ES-I3 (cell line): ENCODE measurements around the gene HCCS.

Experiments
- H3K36me3 ChIP-seq: 2 replicates; pipeline ENCODE4 v1.6.1; 2013; ENCODE audit warnings: mild to moderate bottlenecking, low read length, control low read depth, moderate library complexity; ENCODE audit not compliant: insufficient read depth
- H3K4me1 ChIP-seq: 2 replicates; pipeline ENCODE4 v1.6.1; 2013; ENCODE audit warnings: mild to moderate bottlenecking, control low read depth, low read length; ENCODE audit not compliant: insufficient read depth
- H3K9ac ChIP-seq: 2 replicates; pipeline ENCODE4 v1.6.1; 2013; ENCODE audit warnings: low read depth, mild to moderate bottlenecking, low read length, moderate library complexity
- H3K9me3 ChIP-seq: 2 replicates; pipeline ENCODE4 v1.6.1; 2013; ENCODE audit warnings: mild to moderate bottlenecking, low read length, moderate library complexity; ENCODE audit not compliant: control insufficient read depth, insufficient read depth

HCCS gene

DNA sequence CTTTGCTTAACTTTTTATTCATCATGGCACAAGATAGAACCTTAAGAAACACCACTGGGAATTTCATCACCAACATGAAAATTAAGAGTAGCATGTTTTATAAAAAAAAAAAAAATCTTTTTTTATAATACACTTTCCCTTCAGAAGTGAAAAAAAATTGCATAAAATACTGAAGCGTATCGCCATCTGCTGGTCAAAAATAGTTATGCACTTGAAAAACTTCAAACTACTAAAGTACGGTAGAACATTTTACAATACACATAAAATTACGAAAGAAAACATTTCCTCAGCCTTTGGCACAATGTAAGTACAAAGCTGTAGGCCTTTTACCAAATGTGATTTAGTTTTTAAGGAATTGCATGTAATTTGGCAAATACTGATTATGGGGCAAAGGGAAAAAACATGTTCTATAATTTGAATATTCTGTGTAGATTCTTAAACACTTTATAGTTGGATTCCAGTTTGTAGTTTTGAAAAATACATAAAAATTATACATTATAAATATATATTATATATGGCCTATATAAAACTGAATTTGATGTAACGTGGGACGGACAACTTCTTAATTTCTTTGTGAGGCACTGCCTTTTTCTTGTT, 26.5 kb downstream of the HCCS start:
- Histone ChIP-seq H3K36me3 (no peaks in the 10 kb centered on the region), H3K9ac (no peak overlapping the region), H3K4me1 (no peaks in the 10 kb centered on the region), H3K9me3 (no peaks in the 10 kb centered on the region)

DNA sequence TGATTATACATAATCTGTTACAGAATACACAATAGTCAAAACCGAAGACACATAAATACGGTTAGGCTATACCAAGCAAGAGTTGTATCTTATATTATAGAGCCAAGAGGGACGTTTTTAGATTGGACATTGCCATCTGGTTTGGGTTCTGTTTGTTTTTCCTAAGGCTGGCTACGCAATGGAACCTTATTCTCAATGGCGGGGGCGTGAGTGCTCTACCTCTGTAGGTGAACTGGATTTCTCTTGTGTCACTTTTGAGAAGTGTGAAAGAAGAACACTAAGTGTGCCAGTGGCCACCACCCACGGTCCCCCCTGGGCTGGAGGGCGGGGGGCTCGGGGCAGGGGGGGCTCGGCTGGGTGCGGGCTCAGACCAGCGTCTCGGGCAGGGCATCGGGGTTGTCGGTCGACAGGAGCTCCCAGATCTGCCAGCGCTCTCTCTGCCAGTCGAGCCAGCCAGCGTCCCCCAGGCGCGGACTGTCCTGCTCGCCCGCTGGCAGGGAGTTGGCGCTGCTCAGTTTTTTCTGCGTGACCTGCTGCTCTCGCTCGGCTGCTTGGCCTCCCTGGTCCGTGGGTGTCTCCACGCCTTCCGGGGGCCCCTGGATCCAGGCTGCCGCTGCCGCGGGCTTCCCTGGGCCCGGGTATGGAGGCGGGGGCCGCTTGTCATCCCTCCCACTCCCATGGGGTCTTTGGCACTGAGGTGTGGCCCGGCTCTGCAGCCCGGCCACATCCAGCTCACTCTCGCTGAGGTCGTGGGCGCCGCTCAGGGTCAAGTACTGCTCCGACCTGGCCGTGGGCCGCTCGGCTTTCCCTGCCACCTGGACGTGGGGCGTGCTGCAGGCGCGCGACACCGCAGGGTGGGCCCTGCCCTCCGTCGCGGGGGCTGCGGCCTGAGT, 27.6 kb downstream of the HCCS start:
- Histone ChIP-seq H3K4me1 (no peaks in the 10 kb centered on the region), H3K36me3 (no peaks in the 10 kb centered on the region), H3K9ac (no peak overlapping the region), H3K9me3 (no peaks in the 10 kb centered on the region)

DNA sequence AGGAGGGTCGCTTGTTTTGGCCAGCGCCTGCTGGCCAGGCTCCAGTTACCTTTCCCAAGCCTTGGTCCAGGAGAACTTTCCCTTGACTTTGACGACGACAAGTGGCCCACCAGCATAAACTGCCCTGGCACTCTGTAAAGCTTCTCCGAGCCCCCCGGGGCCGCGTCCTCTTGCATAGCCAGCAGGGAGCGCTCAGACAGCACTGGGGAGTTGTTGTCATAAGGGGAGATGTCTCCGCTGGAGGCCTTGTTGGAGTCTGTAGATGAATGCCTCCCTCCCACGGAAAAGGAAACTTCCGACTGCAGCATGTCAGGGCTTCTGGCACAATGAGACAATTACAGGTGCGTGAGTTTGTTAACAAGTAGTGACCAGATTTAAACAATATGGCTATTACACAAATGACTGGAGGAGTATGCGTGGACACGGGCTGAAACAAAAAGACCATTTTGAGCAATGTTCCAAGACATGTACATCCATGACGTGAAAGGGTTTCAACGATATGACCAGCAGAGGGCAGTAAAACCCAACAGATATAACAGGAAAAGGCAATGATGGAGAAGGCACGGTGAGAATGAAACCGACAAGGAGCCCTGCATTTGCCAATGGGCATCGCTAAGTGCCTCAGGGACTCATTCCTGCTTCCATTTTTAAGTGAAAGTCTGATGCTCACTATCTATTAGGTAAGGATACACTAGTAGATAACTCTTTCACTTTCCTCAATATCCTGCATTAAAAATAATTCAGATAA, 33.0 kb downstream of the HCCS start:
- no peaks in the 10 kb centered on the region for H3K4me1 ChIP-seq
- H3K36me3 ChIP-seq: no peaks in the 10 kb centered on the region
- no peak overlapping the region for H3K9ac ChIP-seq
- no peaks in the 10 kb centered on the region for H3K9me3 ChIP-seq

DNA sequence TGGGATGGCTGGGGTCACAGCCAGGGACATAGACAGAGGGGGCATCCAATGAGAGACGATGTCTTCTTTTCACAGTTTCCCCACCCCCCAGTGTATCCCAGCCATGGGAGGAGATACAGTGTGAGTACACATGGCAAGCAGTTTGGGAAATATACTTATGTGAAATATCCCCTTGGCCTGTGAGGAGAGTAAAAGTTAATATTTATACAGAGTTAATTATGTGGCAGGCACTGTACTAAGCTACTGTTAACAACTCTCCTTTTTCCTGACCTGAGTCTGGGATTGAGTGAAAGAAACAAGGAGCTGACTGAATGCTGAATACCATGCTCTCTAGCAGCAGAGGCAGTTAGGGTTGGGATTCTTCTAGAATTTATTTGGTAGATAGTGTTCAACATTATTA, 35.3 kb downstream of the HCCS start:
- Histone ChIP-seq H3K36me3 (no peaks in the 10 kb centered on the region), H3K4me1 (peaks cover 11% of the 10 kb centered on the region; the same call in 1 of the 2 replicates), H3K9me3 (no peaks in the 10 kb centered on the region), H3K9ac (no peak overlapping the region)

DNA sequence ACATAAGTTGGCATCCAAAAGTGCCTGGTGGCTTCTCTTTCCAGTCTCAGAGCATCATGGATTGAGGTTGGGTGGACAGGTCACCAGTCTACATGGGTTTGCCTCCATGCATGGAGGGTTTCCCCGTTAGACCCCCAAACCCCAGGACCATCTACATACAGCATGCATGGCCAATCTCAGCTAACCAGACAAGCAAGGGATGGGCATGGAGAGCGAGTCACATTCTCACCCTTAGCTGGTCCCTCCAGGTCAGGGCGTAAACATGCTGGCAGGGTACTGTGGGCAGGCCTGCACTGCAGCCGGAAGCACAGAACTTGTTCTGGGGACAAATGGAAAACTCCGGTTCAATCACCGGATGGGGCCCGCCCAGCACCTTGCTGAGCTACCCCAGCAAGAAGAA, 37.3 kb downstream of the HCCS start:
- Histone ChIP-seq H3K4me1 (peaks cover 19% of the 10 kb centered on the region), H3K36me3 (no peaks in the 10 kb centered on the region), H3K9ac (no peak overlapping the region), H3K9me3 (no peaks in the 10 kb centered on the region; the same call in 1 of the 2 replicates)

DNA sequence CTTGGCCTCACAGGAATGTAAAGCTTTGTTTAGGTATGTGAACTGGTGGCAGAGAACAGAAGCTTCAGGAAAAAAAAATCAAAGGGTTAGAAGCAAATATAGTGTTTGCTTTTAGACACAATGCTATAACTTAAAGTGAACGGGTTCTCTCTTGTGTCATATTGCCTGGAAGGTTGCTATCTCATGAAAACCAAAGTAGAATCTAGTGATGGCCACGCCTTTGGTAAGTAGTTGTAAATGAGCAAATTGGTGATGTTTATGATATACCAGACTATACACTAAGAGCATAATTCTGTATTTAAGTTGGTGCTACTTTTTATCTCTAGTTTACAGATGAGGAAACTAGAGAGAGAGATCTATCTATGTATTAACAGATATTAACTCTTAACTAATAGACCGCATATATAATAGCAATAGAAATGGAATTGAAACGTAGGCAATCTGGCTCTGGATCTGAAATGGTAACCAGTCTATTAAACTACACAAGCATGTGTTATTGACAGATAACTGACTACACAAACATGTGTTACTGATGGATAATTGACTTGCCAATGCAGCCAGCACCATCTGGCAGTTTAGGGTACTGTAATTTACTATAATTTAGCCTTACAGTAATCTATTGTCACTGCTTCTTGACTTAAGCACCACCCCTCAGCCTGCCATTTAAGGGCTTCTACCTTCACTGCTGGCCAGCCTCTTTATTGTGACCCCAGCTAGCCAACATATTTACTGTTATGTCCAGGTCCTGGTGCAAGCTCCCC, 40.8 kb downstream of the HCCS start:
- Histone ChIP-seq H3K9me3 (no peaks in the 10 kb centered on the region; the same call in 1 of the 2 replicates), H3K9ac (no peak overlapping the region), H3K4me1 (peaks cover 19% of the 10 kb centered on the region), H3K36me3 (no peaks in the 10 kb centered on the region)

DNA sequence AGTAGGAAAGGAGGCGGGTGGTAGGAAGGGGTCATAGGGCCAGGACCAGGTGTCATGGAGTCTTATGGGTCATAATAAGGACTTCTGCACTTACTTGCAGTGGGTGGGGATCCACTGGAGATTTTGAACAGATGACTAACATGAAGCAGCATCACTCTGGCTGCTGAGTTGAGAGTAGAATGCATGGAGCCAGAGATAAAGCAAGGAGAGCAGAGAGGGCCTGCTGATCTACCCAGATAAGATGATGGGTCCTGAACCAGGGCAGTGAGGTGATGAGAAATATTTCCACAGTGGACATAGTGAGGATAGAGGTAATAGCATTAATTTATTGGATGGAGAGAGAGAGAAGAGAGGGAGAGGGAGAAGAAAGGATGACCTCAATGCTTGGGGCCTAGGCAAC, 48.0 kb downstream of the HCCS start:
- no peaks in the 10 kb centered on the region for H3K9me3 ChIP-seq
- no peak overlapping the region for H3K9ac ChIP-seq
- H3K36me3 ChIP-seq: no peaks in the 10 kb centered on the region
- no peaks in the 10 kb centered on the region for H3K4me1 ChIP-seq

DNA sequence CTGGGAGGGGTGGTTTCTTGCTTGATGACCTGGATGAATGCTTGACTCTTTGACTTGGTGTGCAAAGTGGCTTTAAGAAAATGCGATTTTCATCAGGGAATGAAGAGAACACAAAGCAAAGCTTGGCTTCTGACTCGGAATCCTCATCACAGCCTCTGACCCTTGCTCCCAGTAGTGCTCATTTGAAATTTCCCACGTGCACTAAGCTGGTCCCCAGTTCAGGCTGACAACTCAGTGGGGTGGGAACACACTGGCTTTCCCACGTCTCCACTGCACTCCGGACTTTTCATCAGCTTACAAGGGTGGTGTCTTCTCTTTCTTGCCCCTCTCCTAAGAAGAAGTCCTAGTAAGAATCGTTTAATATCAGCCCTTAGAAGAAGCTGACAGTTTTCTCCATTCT, 53.3 kb downstream of the HCCS start:
- Histone ChIP-seq H3K36me3 (no peaks in the 10 kb centered on the region), H3K9ac (no peak overlapping the region), H3K9me3 (no peaks in the 10 kb centered on the region), H3K4me1 (peaks cover 3% of the 10 kb centered on the region; the same call in 1 of the 2 replicates)

DNA sequence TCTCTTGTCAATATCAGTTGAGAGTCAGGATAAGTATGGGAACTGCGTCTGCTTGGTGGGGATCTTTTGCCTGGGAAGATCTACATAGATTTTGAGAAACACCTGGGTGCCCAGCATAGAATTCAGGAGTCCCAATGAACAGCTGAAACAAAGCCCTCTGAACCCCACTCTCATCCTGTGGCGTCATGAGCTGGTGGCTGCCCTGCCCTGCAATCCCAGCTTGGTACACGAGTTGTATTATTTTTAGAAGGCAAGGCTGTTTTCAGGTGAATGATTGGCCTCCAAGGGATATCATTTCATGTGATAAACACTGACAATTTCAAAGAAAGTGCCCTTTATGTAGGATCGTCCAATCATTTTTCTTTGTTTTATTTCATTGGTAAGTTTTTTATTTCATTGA, 60.8 kb downstream of the HCCS start:
- Histone ChIP-seq H3K36me3 (no peaks in the 10 kb centered on the region), H3K9ac (no peak overlapping the region), H3K4me1 (no peaks in the 10 kb centered on the region), H3K9me3 (no peaks in the 10 kb centered on the region)

DNA sequence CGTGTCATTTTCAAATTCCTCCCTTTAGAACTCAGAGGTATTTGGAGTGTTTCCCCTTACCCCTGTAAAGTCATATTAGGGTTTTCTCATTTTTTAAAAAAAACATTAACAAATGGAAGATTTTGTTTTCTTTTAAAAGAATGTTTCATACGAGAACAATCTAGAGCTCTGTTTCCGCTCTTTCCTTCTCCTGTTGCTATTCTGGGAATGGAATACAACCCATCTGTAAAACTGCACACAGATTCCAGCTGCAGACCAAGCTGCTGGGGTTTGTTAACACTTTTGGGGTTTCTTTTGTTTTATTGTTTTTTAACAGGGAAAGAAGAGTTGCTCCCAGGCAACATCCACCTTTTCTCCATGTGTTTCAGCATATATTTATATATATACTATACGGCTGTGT, 61.3 kb downstream of the HCCS start:
- H3K9me3 ChIP-seq: no peaks in the 10 kb centered on the region
- no peaks in the 10 kb centered on the region for H3K4me1 ChIP-seq
- no peak overlapping the region for H3K9ac ChIP-seq
- H3K36me3 ChIP-seq: no peaks in the 10 kb centered on the region
